Measurements from ENCODE around the gene PRKG2.

Gene PRKG2

GRCh38 chr4:81084029-81084428 lies 131.0 kb downstream of the PRKG2 start:
- no peak for TF ChIP-seq FOXP2 (optimal IDR thresholded peaks at IDR 0.05; ENCODE audit: borderline replicate concordance, extremely low read depth, extremely low read length, insufficient read depth)
- TF ChIP-seq TAF1 (IDR thresholded peaks at IDR 0.05; ENCODE audit: borderline replicate concordance, insufficient read depth, low read length): no peak
- no peak for TF ChIP-seq SIN3A (IDR thresholded peaks at IDR 0.05; ENCODE audit: borderline replicate concordance, insufficient read depth, low read length)
- TF ChIP-seq POLR2AphosphoS5 (IDR thresholded peaks at IDR 0.05; ENCODE audit: low read depth, low read length): no peak

- no peak for TF ChIP-seq FOXP2 (optimal IDR thresholded peaks at IDR 0.05; ENCODE audit: borderline replicate concordance, extremely low read depth, extremely low read length, insufficient read depth)
- no peak for TF ChIP-seq POLR2AphosphoS5 (IDR thresholded peaks at IDR 0.05; ENCODE audit: low read depth, low read length)
- TF ChIP-seq REST (IDR thresholded peaks at IDR 0.05; ENCODE audit: insufficient read depth in 1 of 2, low read depth in 2 of 2, low read length in 2 of 2): no peak
- TF ChIP-seq TAF1 (IDR thresholded peaks at IDR 0.05; ENCODE audit: borderline replicate concordance, insufficient read depth, low read length): no peak
- TF ChIP-seq SIN3A (IDR thresholded peaks at IDR 0.05; ENCODE audit: borderline replicate concordance, insufficient read depth, low read length): no peak
Measured at GRCh38 chr4:81081156-81081555, 133.9 kb downstream of the PRKG2 start.

- TF ChIP-seq POLR2AphosphoS5 (IDR thresholded peaks at IDR 0.05; ENCODE audit: low read depth, low read length) (no peak), TAF1 (IDR thresholded peaks at IDR 0.05; ENCODE audit: borderline replicate concordance, insufficient read depth, low read length) (no peak), REST (IDR thresholded peaks at IDR 0.05; ENCODE audit: insufficient read depth in 1 of 2, low read depth in 2 of 2, low read length in 2 of 2) (no peak), SIN3A (IDR thresholded peaks at IDR 0.05; ENCODE audit: borderline replicate concordance, insufficient read depth, low read length) (no peak), FOXP2 (optimal IDR thresholded peaks at IDR 0.05; ENCODE audit: borderline replicate concordance, extremely low read depth, extremely low read length, insufficient read depth) (no peak)
Measured at GRCh38 chr4:81071013-81071412, 144.0 kb downstream of the PRKG2 start.

- TF ChIP-seq REST (IDR thresholded peaks at IDR 0.05; ENCODE audit: insufficient read depth in 1 of 2, low read depth in 2 of 2, low read length in 2 of 2) (no peak), TAF1 (IDR thresholded peaks at IDR 0.05; ENCODE audit: borderline replicate concordance, insufficient read depth, low read length) (no peak), SIN3A (IDR thresholded peaks at IDR 0.05; ENCODE audit: borderline replicate concordance, insufficient read depth, low read length) (no peak), FOXP2 (optimal IDR thresholded peaks at IDR 0.05; ENCODE audit: borderline replicate concordance, extremely low read depth, extremely low read length, insufficient read depth) (no peak), POLR2AphosphoS5 (IDR thresholded peaks at IDR 0.05; ENCODE audit: low read depth, low read length) (no peak)
Measured at GRCh38 chr4:81069706-81070331, 145.2 kb downstream of the PRKG2 start.

GRCh38 chr4:81065446-81065845 lies 149.6 kb downstream of the PRKG2 start:
- TF ChIP-seq REST (IDR thresholded peaks at IDR 0.05; ENCODE audit: insufficient read depth in 1 of 2, low read depth in 2 of 2, low read length in 2 of 2) (no peak), FOXP2 (optimal IDR thresholded peaks at IDR 0.05; ENCODE audit: borderline replicate concordance, extremely low read depth, extremely low read length, insufficient read depth) (no peak), TAF1 (IDR thresholded peaks at IDR 0.05; ENCODE audit: borderline replicate concordance, insufficient read depth, low read length) (no peak), POLR2AphosphoS5 (IDR thresholded peaks at IDR 0.05; ENCODE audit: low read depth, low read length) (no peak), SIN3A (IDR thresholded peaks at IDR 0.05; ENCODE audit: borderline replicate concordance, insufficient read depth, low read length) (no peak)
